IMR-90 (cell line): ENCODE measurements around the gene HK3. TPM values are rescaled to one million over a fixed set of nuclear protein-coding genes. Genes with fewer than 3 reads are reported as not detected.

Experiments used
- ATAC-seq: fragments of 200-7000 bp; cut with Tn5 transposase; 2 replicates; pipeline ENCODE4 v1.9.1; 2020; ENCODE audit warnings: low read depth, mild to moderate bottlenecking, moderate library complexity
- BruUV-seq: library from RNA; stranded (reverse); fragments of 400-500 nt; replicated peaks from 2 replicates; lab custom pipeline; 2021; lab: Mats Ljungman, UMichigan
- CTCF ChIA-PET: fragments of 300-600 bp; formaldehyde crosslinking; extraction: SDS; loops from one replicate; lab custom pipeline; 2021; ENCODE audit warnings: antibody characterized with exemption; lab: Yijun Ruan, JAX
- POLR2A ChIA-PET: fragments of 300-600 bp; sonication (Branson Sonifier 250); formaldehyde crosslinking; loops from one replicate; lab custom pipeline; 2022; ENCODE audit warnings: antibody characterized with exemption; ENCODE audit not compliant: unreplicated experiment; lab: Charles Lee
- DNase-seq: peaks from one replicate; pipeline ENCODE4 v3.0.0; 2013
- H2AFZ ChIP-seq: replicated peaks from 2 replicates; pipeline ENCODE3; 2013; ENCODE audit warnings: low read length, mild to moderate bottlenecking; ENCODE audit not compliant: poor library complexity
- H2AK5ac ChIP-seq: 2 replicates; pipeline ENCODE4 v1.6.1; 2013; ENCODE audit warnings: low read depth, low read length, inconsistent platforms
- H2AK9ac ChIP-seq: replicated peaks from 2 replicates; pipeline ENCODE3; 2013; ENCODE audit warnings: mild to moderate bottlenecking, low read depth, low read length, moderate library complexity; ENCODE audit not compliant: poor library complexity
- H2BK120ac ChIP-seq: 2 replicates; pipeline ENCODE4 v1.6.1; 2013; ENCODE audit warnings: low read depth, low read length, inconsistent platforms
- H2BK15ac ChIP-seq: 3 replicates; pipeline ENCODE4 v1.6.1; 2013; ENCODE audit warnings: low read depth, low read length, inconsistent platforms
- H2BK20ac ChIP-seq: 2 replicates; pipeline ENCODE4 v1.6.1; 2013; ENCODE audit warnings: low read depth, mild to moderate bottlenecking, inconsistent platforms, low read length, moderate library complexity
- H2BK5ac ChIP-seq: 2 replicates; pipeline ENCODE4 v1.6.1; 2013; ENCODE audit warnings: mild to moderate bottlenecking, low read depth, low read length, inconsistent platforms; ENCODE audit not compliant: poor library complexity, severe bottlenecking
- H3K14ac ChIP-seq: replicated peaks from 2 replicates; pipeline ENCODE4 v1.6.1; 2013; ENCODE audit warnings: low read depth, low read length, inconsistent platforms
- H3K18ac ChIP-seq: 2 replicates; pipeline ENCODE4 v1.6.1; 2013; ENCODE audit warnings: low read depth, low read length, control low read depth
- H3K23ac ChIP-seq: 2 replicates; pipeline ENCODE4 v1.6.1; 2013; ENCODE audit warnings: low read depth, low read length, inconsistent platforms
- H3K27ac ChIP-seq: 2 replicates; pipeline ENCODE4 v1.5.1; 2013; ENCODE audit warnings: mild to moderate bottlenecking, control low read depth, low read length; ENCODE audit not compliant: insufficient read depth
- H3K27me3 ChIP-seq: 2 replicates; pipeline ENCODE4 v1.6.1; 2013; ENCODE audit warnings: low read length; ENCODE audit not compliant: control insufficient read depth, insufficient read depth
- H3K36me3 ChIP-seq: 2 replicates; pipeline ENCODE4 v1.6.1; 2013; ENCODE audit warnings: low read length, mixed read lengths; ENCODE audit not compliant: control insufficient read depth, insufficient read depth
- H3K4ac ChIP-seq: 2 replicates; pipeline ENCODE4 v1.6.1; 2013; ENCODE audit warnings: low read depth, low read length, inconsistent platforms
- H3K4me1 ChIP-seq: 2 replicates; pipeline ENCODE4 v1.6.1; 2013; ENCODE audit warnings: low read length, mixed read lengths; ENCODE audit not compliant: control insufficient read depth, insufficient read depth
- H3K4me2 ChIP-seq: 2 replicates; pipeline ENCODE4 v1.6.1; 2013; ENCODE audit warnings: low read depth, mild to moderate bottlenecking, control low read depth, low read length, moderate library complexity
- H3K4me3 ChIP-seq: 2 replicates; pipeline ENCODE4 v1.5.1; 2013; ENCODE audit warnings: low read depth, mild to moderate bottlenecking, control low read depth, low read length, moderate library complexity; ENCODE audit not compliant: insufficient read depth
- H3K56ac ChIP-seq: 2 replicates; pipeline ENCODE4 v1.6.1; 2013; ENCODE audit warnings: low read length, inconsistent platforms; ENCODE audit not compliant: insufficient read depth; ENCODE audit errors: extremely low read depth
- H3K79me1 ChIP-seq, 2 experiments: 2 replicates each; pipeline ENCODE4 v1.6.1; 2013; ENCODE audit warnings: low read length in 2 of 2, inconsistent platforms in 1 of 2, low read depth in 1 of 2
- H3K9ac ChIP-seq: 2 replicates; pipeline ENCODE4 v1.6.1; 2013; ENCODE audit warnings: low read depth, low read length, control low read depth
- H3K9me1 ChIP-seq: 2 replicates; pipeline ENCODE4 v1.6.1; 2013; ENCODE audit warnings: low read length, inconsistent platforms; ENCODE audit not compliant: insufficient read depth
- H3K9me3 ChIP-seq: 2 replicates; pipeline ENCODE4 v1.6.1; 2013; ENCODE audit warnings: low read length; ENCODE audit not compliant: control insufficient read depth, insufficient read depth
- H4K20me1 ChIP-seq: 2 replicates; pipeline ENCODE4 v1.6.1; 2013; ENCODE audit warnings: low read length, inconsistent platforms; ENCODE audit not compliant: insufficient read depth
- H4K5ac ChIP-seq: 2 replicates; pipeline ENCODE4 v1.6.1; 2013; ENCODE audit warnings: mild to moderate bottlenecking, low read depth, low read length, control low read depth
- H4K8ac ChIP-seq, 2 experiments: 2 replicates each; pipeline ENCODE4 v1.6.1; 2013; ENCODE audit warnings: low read depth in 2 of 2, low read length in 2 of 2, control low read depth in 1 of 2, inconsistent platforms in 1 of 2
- H4K91ac ChIP-seq: 2 replicates; pipeline ENCODE4 v1.6.1; 2013; ENCODE audit warnings: low read depth, low read length, inconsistent platforms; ENCODE audit not compliant: insufficient read depth
- CEBPB ChIP-seq: IDR thresholded peaks from 2 replicates; pipeline ENCODE4 v1.6.1; 2012; ENCODE audit warnings: low read depth, low read length, improper control_type of control experiment
- FOS ChIP-seq: fragments of 150-350 bp; IDR thresholded peaks from 2 replicates; pipeline ENCODE4 v1.6.1; 2016; ENCODE audit warnings: low read depth, low read length
- RFX5 ChIP-seq: IDR thresholded peaks from 2 replicates; pipeline ENCODE4 v1.8.0; 2012; ENCODE audit warnings: low read depth, mild to moderate bottlenecking, low read length, moderate library complexity
- WGBS, 2 experiments: methylation state at CpG; one replicate each; pipeline versions ENCODE4 v1.1.5 to v1.1.7; 2013; ENCODE audit warnings: missing lambda C conversion rate in 2 of 2; ENCODE audit not compliant: insufficient read length in 1 of 2; ENCODE audit errors: extremely low coverage in 2 of 2; 5-methylcytosine and 5-hydroxymethylcytosine counted together
- dilution Hi-C: fragments of 300-500 bp; cut with HindIII; formaldehyde crosslinking; loops from one replicate; pipeline ENCODE4 v1.14.3; 2018; ENCODE audit warnings: low sequenced_read_pairs; ENCODE audit not compliant: unreplicated experiment
- in situ Hi-C: fragments of 300-500 bp; cut with MboI; formaldehyde crosslinking; loops from 3 replicates; pipeline ENCODE4 v1.14.3; 2019; ENCODE audit warnings: low sequenced_read_pairs, inconsistent platforms, mixed read lengths
- intact Hi-C: fragments of 100-400 bp; cut with micrococcal nuclease; formaldehyde crosslinking; loops from 2 replicates; pipeline ENCODE4 v1.10.0; 2022
- polyA plus RNA-seq, 3 experiments: library from polyadenylated mRNA; depleted of rRNA; stranded (reverse); fragments of >200 nt; gene quantifications; 2 replicates each; pipeline ENCODE4 v1.2.3, GENCODE V29; 2012; ENCODE audit warnings: low replicate concordance in 1 of 3
- total RNA-seq: library from RNA; depleted of rRNA; stranded (reverse); fragments of >200 nt; gene quantifications from 2 replicates; pipeline ENCODE4 v1.2.3, GENCODE V29; 2012

HK3 gene
- total and polyA plus RNA-seq, 2 of the 4 experiments (the other 2 are of a cell fraction) = not detected

- TF ChIP-seq CEBPB = no peak
Measured at GRCh38 chr5:176890455-176891330, 8.5 kb downstream of the HK3 start (continued).

GRCh38 chr5:176889321-176890280, 9.5 kb downstream of the HK3 start:
- no TSS peak for BruUV-seq
- intact Hi-C loops = no loop called here
- POLR2A ChIA-PET = no interaction called here

More at GRCh38 chr5:176889321-176890280, 9.5 kb downstream of the HK3 start:
- no peak overlapping the region for H2BK120ac ChIP-seq
- no peak overlapping the region for H3K9ac ChIP-seq
- no peaks in the 10 kb centered on the region for H3K9me3 ChIP-seq
- no peak overlapping the region for H3K18ac ChIP-seq
- no peaks in the 10 kb centered on the region for H3K9me1 ChIP-seq
- CTCF ChIA-PET = no interaction called here
- WGBS, 2 experiments = 81% methylated on average over 14 of the region's 24 CpGs; no CpG with 5 or more reads in 1 of the 2 experiments
- no peak overlapping the region for H3K4me3 ChIP-seq
- no peak overlapping the region for H3K23ac ChIP-seq
- no peak overlapping the region for H4K5ac ChIP-seq
- no peak overlapping the region for H3K27ac ChIP-seq
- H2AFZ ChIP-seq = peak overlapping the region; percentile 21
- TF ChIP-seq FOS (no peak), CEBPB (no peak), RFX5 (no peak)
- H3K27me3 ChIP-seq = peaks cover 49% of the 10 kb centered on the region
- H2BK20ac ChIP-seq = no peak overlapping the region
- ATAC-seq (no peak), DNase-seq (no peak)
- H3K56ac ChIP-seq = no peak overlapping the region
- no peak overlapping the region for H2BK5ac ChIP-seq
- H2BK15ac ChIP-seq = no peak overlapping the region
- no peak overlapping the region for H3K4me2 ChIP-seq
- H3K4ac ChIP-seq = no peak overlapping the region
- no peak overlapping the region for H4K8ac ChIP-seq
- H3K79me1 ChIP-seq = no peaks in the 10 kb centered on the region
- no peaks in the 10 kb centered on the region for H3K4me1 ChIP-seq
- H4K91ac ChIP-seq = no peak overlapping the region
- in situ Hi-C loops (no loop called here), dilution Hi-C loops (no loop called here)
- no peak overlapping the region for H3K14ac ChIP-seq
- H2AK5ac ChIP-seq = no peak overlapping the region
- no peaks in the 10 kb centered on the region for H3K36me3 ChIP-seq
- H2AK9ac ChIP-seq = no peak overlapping the region
- H4K20me1 ChIP-seq = no peaks in the 10 kb centered on the region
